RCC 7860 (cell line): ENCODE data around the gene EMC9.

Experiments used
- DNase-seq: peaks from one replicate; pipeline ENCODE4 v3.0.0-alpha.2; 2015; ENCODE audit warnings: low spot score
- FAIRE-seq: peaks from 2 replicates; lab custom pipeline; 2012; peaks lifted over from hg19 to GRCh38; lab: Jason Lieb, UNC

The EMC9 gene

DNA sequence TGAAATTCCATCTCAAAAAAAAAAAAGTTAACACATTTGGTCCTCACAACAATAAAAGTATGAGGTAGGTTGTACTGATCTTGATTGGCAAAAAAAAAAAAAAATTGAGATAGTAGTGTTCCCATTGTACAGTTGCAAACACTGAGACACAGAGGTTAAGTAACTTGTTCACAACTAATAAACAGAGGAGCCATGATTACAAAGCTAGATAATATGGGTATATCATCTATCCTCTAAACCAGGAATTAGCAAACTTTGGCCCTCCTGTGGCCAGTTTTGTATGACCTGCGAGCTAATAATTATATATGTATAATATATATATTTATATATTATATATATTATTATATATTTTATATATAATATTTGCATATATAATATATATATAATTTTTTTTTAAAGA, 7.7 kb downstream of the EMC9 start:
- no peak for FAIRE-seq
- DNase-seq: no peak

DNA sequence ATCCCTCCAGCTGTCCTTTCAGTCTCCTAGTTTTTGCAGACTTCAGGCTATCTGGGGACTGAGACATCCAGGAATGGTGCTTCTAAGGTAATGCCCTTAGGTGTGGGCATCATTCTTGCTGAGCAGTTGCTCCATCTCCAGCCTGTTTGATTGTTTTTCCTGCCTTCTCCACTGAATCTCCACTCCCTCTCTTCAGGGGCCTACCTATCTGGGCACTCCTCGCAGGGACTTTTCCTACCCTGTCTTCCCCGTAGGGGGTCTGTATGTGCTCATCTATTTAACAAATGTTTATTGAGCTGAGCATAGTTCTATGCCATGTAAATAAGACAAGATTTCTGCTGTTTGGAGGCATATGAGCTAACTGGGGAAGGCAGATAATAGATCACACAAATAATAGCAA, 8.4 kb downstream of the EMC9 start:
- no peak for DNase-seq

DNA sequence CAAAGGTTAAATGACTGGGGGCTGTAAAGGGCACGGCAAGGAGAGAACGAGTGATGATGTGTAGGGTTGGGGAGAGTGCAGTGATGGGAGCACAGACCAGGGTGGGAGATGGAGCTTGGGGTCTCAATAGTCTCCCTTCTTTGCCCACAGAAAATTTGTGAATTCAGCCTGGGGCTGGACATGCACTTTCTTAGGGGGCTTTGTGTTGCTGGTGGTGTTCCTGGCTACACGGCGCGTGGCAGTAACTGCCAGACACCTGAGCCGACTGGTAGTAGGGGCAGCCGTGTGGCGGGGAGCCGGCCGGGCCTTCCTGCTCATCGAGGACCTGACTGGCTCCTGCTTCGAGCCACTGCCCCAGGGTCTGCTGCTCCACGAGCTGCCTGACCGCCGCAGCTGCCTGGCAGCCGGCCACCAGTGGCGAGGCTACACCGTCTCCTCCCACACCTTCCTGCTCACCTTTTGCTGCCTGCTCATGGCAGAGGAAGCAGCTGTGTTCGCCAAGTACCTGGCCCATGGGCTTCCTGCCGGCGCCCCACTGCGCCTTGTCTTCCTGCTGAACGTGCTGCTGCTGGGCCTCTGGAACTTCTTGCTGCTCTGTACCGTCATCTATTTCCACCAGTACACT, 9.2 kb downstream of the EMC9 start:
- DNase-seq: no peak
- no peak for FAIRE-seq

More for the DNA sequence above, 8.4 kb downstream of the EMC9 start:
- no peak for FAIRE-seq

DNA sequence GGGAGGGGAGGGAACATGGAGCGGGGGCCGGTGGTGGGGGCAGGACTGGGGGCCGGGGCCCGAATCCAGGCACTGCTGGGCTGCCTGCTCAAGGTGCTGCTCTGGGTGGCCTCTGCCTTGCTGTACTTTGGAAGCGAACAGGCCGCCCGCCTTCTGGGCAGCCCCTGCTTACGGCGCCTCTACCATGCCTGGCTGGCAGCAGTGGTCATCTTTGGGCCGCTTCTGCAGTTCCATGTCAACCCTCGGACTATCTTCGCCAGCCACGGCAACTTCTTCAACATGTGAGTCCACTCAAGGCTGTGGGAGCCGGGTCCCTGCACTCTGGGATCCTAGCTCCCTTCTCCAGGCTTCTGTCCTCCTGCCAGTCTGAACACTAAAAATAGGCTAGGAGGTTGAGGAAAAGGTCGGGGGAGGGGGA, 9.8 kb downstream of the EMC9 start:
- no peak for FAIRE-seq

GRCh38 chr14:24130717-24131548, 10.5 kb downstream of the EMC9 start:
- FAIRE-seq: no peak

More for the DNA sequence above, 9.8 kb downstream of the EMC9 start:
- DNase-seq: no peak

GRCh38 chr14:24130380-24130716, 11.0 kb downstream of the EMC9 start, which contains the start of gene FITM1:
TSS of gene FITM1 (plus strand) at chr14:24130659. CDS start at chr14:24131564, 905 bp downstream.
- DNase-seq (no peak), FAIRE-seq (no peak)

More at GRCh38 chr14:24130717-24131548, 10.5 kb downstream of the EMC9 start:
- no peak for DNase-seq

- FAIRE-seq: no peak
- no peak for DNase-seq
Measured at GRCh38 chr14:24129410-24129998, 11.9 kb downstream of the EMC9 start.

GRCh38 chr14:24127673-24128072, 13.7 kb downstream of the EMC9 start:
- DNase-seq (no peak), FAIRE-seq (no peak)

DNA sequence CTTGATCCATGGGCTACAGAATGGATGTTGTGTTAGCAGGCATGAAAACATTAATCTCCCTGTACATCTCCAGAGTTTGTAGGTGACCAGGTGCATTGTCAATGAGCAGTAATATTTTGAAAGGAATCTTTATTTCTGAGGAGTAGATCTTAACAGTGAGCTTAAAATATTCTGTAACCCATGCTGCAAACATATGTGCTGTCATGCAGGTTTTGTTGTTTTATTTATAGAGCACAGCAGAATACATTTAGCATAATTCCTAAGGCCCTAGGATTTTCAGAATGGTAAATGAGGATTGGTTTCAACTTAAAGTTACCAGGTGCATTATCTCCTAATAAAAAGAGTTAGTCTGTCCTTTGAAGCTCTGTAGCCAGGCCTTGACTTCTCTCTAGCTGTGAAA, 14.5 kb downstream of the EMC9 start:
- DNase-seq: no peak
- no peak for FAIRE-seq

GRCh38 chr14:24123424-24124417, 17.7 kb downstream of the EMC9 start:
- FAIRE-seq (no peak), DNase-seq (no peak)

DNA sequence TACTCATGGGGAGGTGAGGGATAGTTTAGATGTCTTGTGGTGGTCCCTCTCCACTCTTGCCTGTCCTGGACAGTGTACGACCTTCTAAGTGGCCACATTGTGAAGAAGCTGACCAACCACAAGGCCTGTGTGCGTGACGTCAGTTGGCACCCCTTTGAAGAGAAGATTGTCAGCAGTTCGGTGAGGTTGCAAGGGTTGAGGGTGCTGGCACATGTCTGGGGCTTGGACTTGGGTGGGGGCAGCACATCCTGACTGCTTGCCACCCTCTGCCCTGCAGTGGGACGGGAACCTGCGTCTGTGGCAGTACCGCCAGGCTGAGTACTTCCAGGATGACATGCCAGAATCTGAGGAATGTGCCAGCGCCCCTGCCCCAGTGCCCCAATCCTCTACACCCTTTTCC, 18.5 kb downstream of the EMC9 start:
- no peak for FAIRE-seq
- no peak for DNase-seq

DNA sequence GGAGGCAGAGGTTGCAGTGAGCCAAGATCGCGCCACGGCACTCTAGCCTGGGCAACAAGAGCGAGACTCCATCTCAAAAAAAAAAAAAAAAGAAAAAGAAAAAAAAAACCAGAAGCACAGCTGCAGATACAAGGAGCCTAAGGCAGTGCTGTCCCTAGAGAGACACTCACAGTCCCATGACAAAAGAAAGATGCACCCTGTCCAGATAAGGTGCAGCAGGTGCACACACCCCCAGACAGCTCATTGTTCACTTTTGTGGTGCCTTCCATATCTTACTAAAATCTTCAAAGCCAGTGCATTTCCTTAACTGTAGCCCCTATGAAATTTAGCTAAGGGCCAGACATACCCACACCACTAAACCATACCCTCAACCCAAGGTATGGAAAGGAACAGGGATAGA, 19.0 kb downstream of the EMC9 start:
- FAIRE-seq (no peak), DNase-seq (no peak)

- FAIRE-seq (no peak), DNase-seq (no peak)
Measured at GRCh38 chr14:24121210-24121609, 20.2 kb downstream of the EMC9 start.

GRCh38 chr14:24119691-24120090, 21.7 kb downstream of the EMC9 start:
- DNase-seq (no peak), FAIRE-seq (no peak)

DNA sequence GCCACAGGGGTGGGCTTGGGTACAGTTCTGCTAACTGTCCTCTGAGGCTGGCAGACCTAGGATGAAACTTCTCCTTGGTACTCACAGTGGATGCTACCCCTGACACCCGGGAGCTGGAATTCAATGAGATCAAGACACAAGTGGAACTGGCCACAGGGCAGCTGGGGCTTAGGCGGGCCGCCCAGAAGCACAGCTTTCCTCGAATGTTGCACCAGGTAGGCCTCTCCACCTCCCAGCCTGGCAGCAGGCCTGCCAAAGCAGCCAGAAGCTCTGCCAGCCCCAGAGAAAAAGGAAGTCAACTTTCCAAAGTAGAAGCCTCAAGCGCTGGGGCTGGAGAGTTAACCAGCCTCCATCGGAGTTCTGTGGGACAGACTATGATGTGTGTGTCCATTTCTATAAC, 24.2 kb downstream of the EMC9 start:
- no peak for FAIRE-seq

GRCh38 chr14:24116128-24116814, 25.1 kb downstream of the EMC9 start:
- DNase-seq: no peak
- no peak for FAIRE-seq

More for the DNA sequence above, 24.2 kb downstream of the EMC9 start:
- no peak for DNase-seq

DNA sequence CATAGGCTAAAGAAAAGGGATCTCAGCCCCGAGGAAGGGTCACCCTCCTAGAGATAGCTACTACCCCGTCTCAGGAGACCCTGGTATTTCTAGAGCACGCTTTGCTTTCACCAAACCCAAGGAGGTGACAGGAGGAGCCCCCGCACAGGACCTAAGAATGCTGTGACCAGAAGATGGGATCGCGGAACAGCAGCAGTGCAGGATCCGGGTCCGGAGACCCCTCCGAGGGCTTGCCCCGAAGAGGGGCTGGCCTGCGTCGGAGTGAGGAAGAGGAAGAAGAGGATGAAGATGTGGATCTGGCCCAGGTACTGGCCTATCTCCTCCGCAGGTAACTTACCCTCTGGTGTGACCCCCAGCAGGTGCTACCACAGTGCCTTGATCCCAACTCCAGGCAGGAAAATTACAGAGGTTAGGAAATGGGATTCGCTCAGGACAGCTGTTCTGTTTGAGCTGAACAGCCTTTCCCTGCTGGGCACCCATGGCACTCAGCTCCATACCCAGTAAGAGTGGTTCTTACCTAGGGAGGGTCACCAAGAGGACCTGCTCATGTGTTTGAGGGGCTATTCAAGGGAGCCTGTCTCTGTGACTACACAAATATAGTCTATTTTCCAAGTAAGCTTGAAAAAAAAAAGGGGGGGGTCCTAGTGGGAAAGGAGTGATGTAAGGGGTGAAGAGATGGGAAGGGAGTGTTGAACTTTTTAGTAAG, 25.8 kb downstream of the EMC9 start:
- FAIRE-seq (no peak), DNase-seq (no peak)

DNA sequence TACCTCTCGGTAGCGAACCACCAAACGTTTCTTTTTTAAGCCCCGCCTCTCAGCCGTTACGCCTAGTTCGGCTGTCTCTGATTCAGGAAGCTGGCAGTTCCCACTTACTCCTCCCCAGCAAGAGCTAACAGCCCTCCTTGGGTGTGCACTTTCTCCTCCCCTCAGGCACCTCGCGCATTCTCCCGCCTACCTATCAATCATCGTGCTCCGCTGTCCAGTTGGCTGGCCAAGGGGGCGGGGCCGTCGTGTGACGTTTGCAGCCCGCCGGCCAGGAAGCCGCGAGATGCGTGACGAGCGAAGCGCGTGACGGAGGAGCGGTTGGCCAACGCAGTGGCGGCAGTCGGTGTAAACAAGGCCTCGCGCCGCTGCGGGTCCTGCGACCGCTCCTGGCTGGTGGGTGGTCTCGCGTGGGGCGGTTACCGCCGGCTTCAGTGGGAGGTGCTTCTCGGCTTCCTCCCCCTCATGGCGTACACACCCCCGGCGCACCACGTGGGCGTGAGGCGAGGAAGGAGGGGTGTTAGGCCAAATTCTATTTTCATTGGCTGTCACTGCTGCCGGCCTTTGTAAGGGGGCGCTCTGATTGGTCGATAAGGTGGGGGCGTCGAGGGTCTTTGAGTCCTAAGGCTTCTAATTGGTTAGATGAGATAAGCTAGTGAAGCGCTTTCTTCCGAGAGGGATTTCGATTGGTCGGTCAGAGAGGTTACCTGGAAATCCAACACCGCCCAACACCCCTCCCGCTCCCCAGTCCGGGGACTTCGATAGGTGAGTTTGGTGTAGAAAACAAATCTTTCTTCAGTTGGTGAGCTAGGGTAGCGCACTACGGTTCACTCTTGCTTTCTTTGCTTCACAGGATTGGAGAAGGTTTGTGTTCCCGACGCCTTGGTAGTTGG, 26.6 kb downstream of the EMC9 start, which contains the start of the genes DCAF11 and NRL:
Gene DCAF11 (plus strand): TSS at position 246 of the 890 bp plus-strand sequence. CDS start 818 bp downstream, outside the sequence.
Gene NRL (minus strand): TSS at position 418 of the 890 bp plus-strand sequence. CDS start 32,101 bp downstream, outside the sequence.
- FAIRE-seq (peak; percentile 79), DNase-seq (peak; percentile 96)
